ENCODE data around the gene NPEPPS.

The NPEPPS gene

GRCh38 chr17:47649153-47649971 lies 118.5 kb downstream of the NPEPPS start, which contains the start of gene KPNB1:
TSS of gene KPNB1 (plus strand) at chr17:47649919. CDS start at chr17:47650245, 326 bp downstream.
- DNase-seq (ENCODE audit: low read depth) = peak; percentile 100
- TF ChIP-seq MYC (IDR thresholded peaks at IDR 0.05; ENCODE audit: low read depth, low read length) (peak; percentile 89), CTCF (IDR thresholded peaks at IDR 0.05; ENCODE audit: low read depth, low read length) (no peak), POLR2A (IDR thresholded peaks at IDR 0.05; ENCODE audit: extremely low read depth, insufficient read length) (peak; percentile 58), MAX (IDR thresholded peaks at IDR 0.05; ENCODE audit: low read depth, low read length) (peak; percentile 89)
- H3K4me3 ChIP-seq (ENCODE audit: low read depth, low read length) = peak within 1 kb of the TSS; percentile 97

GRCh38 chr17:47649972-47650524 lies 119.1 kb downstream of the NPEPPS start:
- DNase-seq (ENCODE audit: low read depth) = no peak

GRCh38 chr17:47650525-47651522 lies 119.9 kb downstream of the NPEPPS start:
- peak overlapping the region; percentile 91 for H3K4me3 ChIP-seq (ENCODE audit: low read depth, low read length)
- TF ChIP-seq POLR2A (IDR thresholded peaks at IDR 0.05; ENCODE audit: extremely low read depth, insufficient read length) (peak; percentile 9), MAX (IDR thresholded peaks at IDR 0.05; ENCODE audit: low read depth, low read length) (peak; percentile 65), CTCF (IDR thresholded peaks at IDR 0.05; ENCODE audit: low read depth, low read length) (no peak), MYC (IDR thresholded peaks at IDR 0.05; ENCODE audit: low read depth, low read length) (peak; percentile 78)
- peak; percentile 99 for DNase-seq (ENCODE audit: low read depth)

More at GRCh38 chr17:47649972-47650524, 119.1 kb downstream of the NPEPPS start:
- no peak for TF ChIP-seq CTCF (IDR thresholded peaks at IDR 0.05; ENCODE audit: low read depth, low read length)
- TF ChIP-seq POLR2A (IDR thresholded peaks at IDR 0.05; ENCODE audit: extremely low read depth, insufficient read length) = no peak
- TF ChIP-seq MYC (IDR thresholded peaks at IDR 0.05; ENCODE audit: low read depth, low read length) = no peak
- TF ChIP-seq MAX (IDR thresholded peaks at IDR 0.05; ENCODE audit: low read depth, low read length) = no peak
- peak overlapping the region; percentile 69 for H3K4me3 ChIP-seq (ENCODE audit: low read depth, low read length)

GRCh38 chr17:47651704-47652103 lies 120.8 kb downstream of the NPEPPS start:
- DNase-seq (ENCODE audit: low read depth) = no peak
- TF ChIP-seq MYC (IDR thresholded peaks at IDR 0.05; ENCODE audit: low read depth, low read length) (no peak), MAX (IDR thresholded peaks at IDR 0.05; ENCODE audit: low read depth, low read length) (no peak), CTCF (IDR thresholded peaks at IDR 0.05; ENCODE audit: low read depth, low read length) (no peak), POLR2A (IDR thresholded peaks at IDR 0.05; ENCODE audit: extremely low read depth, insufficient read length) (no peak)
- peak overlapping the region; percentile 91 for H3K4me3 ChIP-seq (ENCODE audit: low read depth, low read length)

GRCh38 chr17:47652570-47652969 lies 121.7 kb downstream of the NPEPPS start:
- H3K4me3 ChIP-seq (ENCODE audit: low read depth, low read length) = peak overlapping the region; percentile 48
- TF ChIP-seq MYC (IDR thresholded peaks at IDR 0.05; ENCODE audit: low read depth, low read length) (no peak), MAX (IDR thresholded peaks at IDR 0.05; ENCODE audit: low read depth, low read length) (no peak), CTCF (IDR thresholded peaks at IDR 0.05; ENCODE audit: low read depth, low read length) (no peak), POLR2A (IDR thresholded peaks at IDR 0.05; ENCODE audit: extremely low read depth, insufficient read length) (no peak)
- no peak for DNase-seq (ENCODE audit: low read depth)
